ENCODE results near the gene PLP2. TPM values are rescaled to one million over a fixed set of nuclear protein-coding genes. Genes with fewer than 3 reads are reported as not detected.

PLP2 gene
- total RNA-seq, 1 experiment from 2014 or later, result 165 TPM

DNA sequence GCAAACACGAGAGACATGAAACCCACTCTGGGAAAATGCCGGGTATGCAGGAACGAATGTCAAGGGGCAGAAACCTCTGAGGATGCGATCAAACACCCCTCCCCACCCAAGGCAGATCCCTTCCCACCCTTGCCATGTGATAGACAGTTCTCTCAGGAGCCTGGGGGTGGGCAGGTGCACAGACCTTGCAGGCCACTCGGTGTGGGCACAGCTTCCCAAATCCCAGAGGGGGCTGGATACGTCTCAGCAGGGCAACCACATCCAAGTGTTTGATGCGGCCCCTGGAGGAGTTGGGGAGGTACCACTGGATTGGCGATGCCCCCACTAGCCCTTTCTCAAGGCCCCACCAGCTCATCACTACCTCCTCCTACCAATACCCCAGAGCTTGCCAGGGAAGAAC lies 38.7 kb downstream of the PLP2 start:
- no peak overlapping the region for H3K9ac ChIP-seq (ENCODE audit: low read length)
- no peak for TF ChIP-seq EZH2 (IDR thresholded peaks at IDR 0.05; ENCODE audit: low read length, unreplicated experiment)
- TF ChIP-seq, protein P1, sequence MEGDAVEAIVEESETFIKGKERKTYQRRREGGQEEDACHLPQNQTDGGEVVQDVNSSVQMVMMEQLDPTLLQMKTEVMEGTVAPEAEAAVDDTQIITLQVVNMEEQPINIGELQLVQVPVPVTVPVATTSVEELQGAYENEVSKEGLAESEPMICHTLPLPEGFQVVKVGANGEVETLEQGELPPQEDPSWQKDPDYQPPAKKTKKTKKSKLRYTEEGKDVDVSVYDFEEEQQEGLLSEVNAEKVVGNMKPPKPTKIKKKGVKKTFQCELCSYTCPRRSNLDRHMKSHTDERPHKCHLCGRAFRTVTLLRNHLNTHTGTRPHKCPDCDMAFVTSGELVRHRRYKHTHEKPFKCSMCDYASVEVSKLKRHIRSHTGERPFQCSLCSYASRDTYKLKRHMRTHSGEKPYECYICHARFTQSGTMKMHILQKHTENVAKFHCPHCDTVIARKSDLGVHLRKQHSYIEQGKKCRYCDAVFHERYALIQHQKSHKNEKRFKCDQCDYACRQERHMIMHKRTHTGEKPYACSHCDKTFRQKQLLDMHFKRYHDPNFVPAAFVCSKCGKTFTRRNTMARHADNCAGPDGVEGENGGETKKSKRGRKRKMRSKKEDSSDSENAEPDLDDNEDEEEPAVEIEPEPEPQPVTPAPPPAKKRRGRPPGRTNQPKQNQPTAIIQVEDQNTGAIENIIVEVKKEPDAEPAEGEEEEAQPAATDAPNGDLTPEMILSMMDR (conservative IDR thresholded peaks at IDR 0.05; ENCODE audit: low read depth, low read length), result no peak
- TF ChIP-seq EZH2phosphoT487 (IDR thresholded peaks at IDR 0.05; ENCODE audit: borderline replicate concordance, low read length), result no peak
- no peaks in the 10 kb centered on the region for H4K20me1 ChIP-seq (ENCODE audit: low read length)
- ChIA-PET POLR2A (ENCODE audit: unreplicated experiment) (no interaction called here), CTCF (no interaction called here)
- no peak overlapping the region for H3K4me2 ChIP-seq (ENCODE audit: low read length)
- BruUV-seq (replicated peaks), result no TSS peak
- H3K9me3 ChIP-seq (ENCODE audit: low read length), result no peaks in the 10 kb centered on the region
- intact Hi-C loops (cut with micrococcal nuclease), result no loop called here
- H3F3A ChIP-seq (ENCODE audit: low read length, unreplicated experiment), result no peaks in the 10 kb centered on the region
- H3K27me3 ChIP-seq (ENCODE audit: low read length), result no peaks in the 10 kb centered on the region
- no peak overlapping the region for H3K4me3 ChIP-seq (ENCODE audit: low read length)
- H3K79me2 ChIP-seq (ENCODE audit: low read length), result no peaks in the 10 kb centered on the region
- no peak overlapping the region for H3K27ac ChIP-seq (ENCODE audit: low read length)
- H2AFZ ChIP-seq (ENCODE audit: low read length), result no peak overlapping the region
- no peak for ATAC-seq
- no peaks in the 10 kb centered on the region for H3K4me1 ChIP-seq (ENCODE audit: insufficient read depth, low read length)
- H3K36me3 ChIP-seq (ENCODE audit: low read depth, low read length), result no peaks in the 10 kb centered on the region
- no peaks in the 10 kb centered on the region for H3K9me2 ChIP-seq (replicated peaks; ENCODE audit: low read length)
- DNase-seq, result no peak

DNA sequence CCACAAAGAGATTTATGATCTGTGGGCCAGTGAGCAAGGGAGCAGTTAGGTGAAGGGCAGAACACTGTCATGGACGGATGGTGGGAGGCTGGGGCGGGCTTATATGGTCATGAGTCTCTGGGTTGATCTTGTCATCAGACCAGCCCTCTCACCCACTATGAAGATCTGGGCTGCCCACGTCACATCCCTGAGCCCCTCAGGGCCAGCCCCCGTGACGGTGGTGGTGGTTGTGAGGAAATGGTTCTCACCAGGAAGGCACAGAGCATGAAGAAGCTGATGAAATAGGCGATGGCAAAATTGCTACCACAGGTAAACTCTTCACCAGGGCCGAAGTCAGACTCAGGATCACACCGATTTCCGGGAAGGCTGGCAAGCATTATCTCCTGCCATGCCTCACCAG lies 39.4 kb downstream of the PLP2 start:
- no peaks in the 10 kb centered on the region for H3K4me1 ChIP-seq (ENCODE audit: insufficient read depth, low read length)
- no peaks in the 10 kb centered on the region for H4K20me1 ChIP-seq (ENCODE audit: low read length)
- no peak overlapping the region for H3K4me3 ChIP-seq (ENCODE audit: low read length)
- H3K9ac ChIP-seq (ENCODE audit: low read length), result no peak overlapping the region
- ATAC-seq, result no peak
- ChIA-PET CTCF (no interaction called here), POLR2A (ENCODE audit: unreplicated experiment) (no interaction called here)
- intact Hi-C loops (cut with micrococcal nuclease), result no loop called here
- no peak for DNase-seq
- no peaks in the 10 kb centered on the region for H3F3A ChIP-seq (ENCODE audit: low read length, unreplicated experiment)
- no TSS peak for BruUV-seq (replicated peaks)
- no peaks in the 10 kb centered on the region for H3K79me2 ChIP-seq (ENCODE audit: low read length)
- H3K9me3 ChIP-seq (ENCODE audit: low read length), result no peaks in the 10 kb centered on the region
- H3K36me3 ChIP-seq (ENCODE audit: low read depth, low read length), result no peaks in the 10 kb centered on the region
- H3K9me2 ChIP-seq (replicated peaks; ENCODE audit: low read length), result no peaks in the 10 kb centered on the region
- H2AFZ ChIP-seq (ENCODE audit: low read length), result no peak overlapping the region
- no peaks in the 10 kb centered on the region for H3K27me3 ChIP-seq (ENCODE audit: low read length)
- no peak overlapping the region for H3K27ac ChIP-seq (ENCODE audit: low read length)
- no peak overlapping the region for H3K4me2 ChIP-seq (ENCODE audit: low read length)
- TF ChIP-seq EZH2 (IDR thresholded peaks at IDR 0.05; ENCODE audit: low read length, unreplicated experiment) (no peak), EZH2phosphoT487 (IDR thresholded peaks at IDR 0.05; ENCODE audit: borderline replicate concordance, low read length) (no peak)
- TF ChIP-seq, protein P1 (conservative IDR thresholded peaks at IDR 0.05; ENCODE audit: low read depth, low read length), result no peak

DNA sequence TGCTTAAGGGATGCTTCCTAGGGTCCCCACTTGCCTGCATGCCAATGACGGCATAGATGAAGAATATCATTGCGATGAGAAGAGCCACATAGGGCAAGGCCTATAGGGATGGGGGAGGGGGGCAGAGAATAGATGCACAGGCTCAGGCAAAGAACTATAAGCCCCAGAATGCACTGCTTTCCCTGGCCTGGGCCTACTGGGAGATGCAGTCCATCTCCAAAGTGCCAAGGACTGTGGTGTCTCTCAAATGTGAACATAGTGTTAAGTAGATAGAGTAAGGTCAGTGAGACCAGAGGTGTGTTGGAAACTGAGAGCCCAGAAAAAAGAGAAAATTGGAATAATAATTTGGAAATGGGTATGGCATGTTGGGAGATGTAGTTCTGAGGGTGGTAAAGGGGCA lies 40.5 kb downstream of the PLP2 start:
- DNase-seq (no peak), ATAC-seq (no peak)
- Histone ChIP-seq H3K9me3 (ENCODE audit: low read length) (no peaks in the 10 kb centered on the region), H3F3A (ENCODE audit: low read length, unreplicated experiment) (no peaks in the 10 kb centered on the region), H3K9ac (ENCODE audit: low read length) (no peak overlapping the region), H3K36me3 (ENCODE audit: low read depth, low read length) (no peaks in the 10 kb centered on the region), H2AFZ (ENCODE audit: low read length) (no peak overlapping the region), H3K27ac (ENCODE audit: low read length) (no peak overlapping the region), H4K20me1 (ENCODE audit: low read length) (no peaks in the 10 kb centered on the region), H3K4me3 (ENCODE audit: low read length) (no peak overlapping the region), H3K27me3 (ENCODE audit: low read length) (no peaks in the 10 kb centered on the region), H3K4me2 (ENCODE audit: low read length) (no peak overlapping the region), H3K4me1 (ENCODE audit: insufficient read depth, low read length) (no peaks in the 10 kb centered on the region), H3K9me2 (replicated peaks; ENCODE audit: low read length) (no peaks in the 10 kb centered on the region), H3K79me2 (ENCODE audit: low read length) (no peaks in the 10 kb centered on the region)
- POLR2A ChIA-PET (ENCODE audit: unreplicated experiment), result no interaction called here
- intact Hi-C loops (cut with micrococcal nuclease), result no loop called here
- CTCF ChIA-PET, result no interaction called here
- no peak for TF ChIP-seq EZH2 (IDR thresholded peaks at IDR 0.05; ENCODE audit: low read length, unreplicated experiment)
- TF ChIP-seq, protein P1 (conservative IDR thresholded peaks at IDR 0.05; ENCODE audit: low read depth, low read length), result no peak
- no peak for TF ChIP-seq EZH2phosphoT487 (IDR thresholded peaks at IDR 0.05; ENCODE audit: borderline replicate concordance, low read length)
- no TSS peak for BruUV-seq (replicated peaks)
